Iris pigment epithelial cell (primary cell): ENCODE results near the gene ISYNA1.

ENCODE experiments used
- DNase-seq: peaks from one replicate; pipeline ENCODE4 v3.0.0-alpha.2; 2011; ENCODE audit warnings: low read depth

The ISYNA1 gene

GRCh38 chr19:18437491-18438330, at the start of gene ISYNA1:
TSS of gene ISYNA1 (minus strand) at chr19:18438133. CDS start at chr19:18437979, 154 bp downstream.
- peak; percentile 72 for DNase-seq

- DNase-seq = no peak
Measured at GRCh38 chr19:18486746-18487145, 48.8 kb upstream of the ISYNA1 start.

GRCh38 chr19:18484992-18485391, 47.1 kb upstream of the ISYNA1 start:
- no peak for DNase-seq

- no peak for DNase-seq
Measured at GRCh38 chr19:18483119-18483890, 45.4 kb upstream of the ISYNA1 start.

- no peak for DNase-seq
Measured at GRCh38 chr19:18481505-18482222, 43.7 kb upstream of the ISYNA1 start.

- DNase-seq = peak; percentile 71
Measured at GRCh38 chr19:18480006-18480691, 42.2 kb upstream of the ISYNA1 start.

- peak; percentile 92 for DNase-seq
Measured at GRCh38 chr19:18478545-18479311, 40.8 kb upstream of the ISYNA1 start.

GRCh38 chr19:18477974-18478373, 40.0 kb upstream of the ISYNA1 start:
- DNase-seq = no peak

GRCh38 chr19:18477042-18477779, 39.3 kb upstream of the ISYNA1 start:
- DNase-seq = no peak

GRCh38 chr19:18476507-18477041, 38.6 kb upstream of the ISYNA1 start:
- DNase-seq = no peak

- DNase-seq = no peak
Measured at GRCh38 chr19:18475762-18476331, 37.9 kb upstream of the ISYNA1 start.

- DNase-seq = no peak
Measured at GRCh38 chr19:18475004-18475453, 37.1 kb upstream of the ISYNA1 start.

- DNase-seq = no peak
Measured at GRCh38 chr19:18474366-18474887, 36.5 kb upstream of the ISYNA1 start.

- DNase-seq = no peak
Measured at GRCh38 chr19:18473706-18474087, 35.8 kb upstream of the ISYNA1 start.

GRCh38 chr19:18473003-18473705, 35.2 kb upstream of the ISYNA1 start:
- DNase-seq = no peak

- DNase-seq = no peak
Measured at GRCh38 chr19:18470787-18471186, 32.9 kb upstream of the ISYNA1 start.

GRCh38 chr19:18469069-18469846, 31.3 kb upstream of the ISYNA1 start:
- DNase-seq = peak; percentile 61

GRCh38 chr19:18468517-18468916, 30.6 kb upstream of the ISYNA1 start:
- no peak for DNase-seq
